GM23338 (cell line): ENCODE data around the gene PRC1. TPM values are rescaled to one million over a fixed set of nuclear protein-coding genes. Genes with fewer than 3 reads are reported as not detected.

Source experiments
- ATAC-seq: fragments of 200-7000 bp; cut with Tn5 transposase; 3 replicates; pipeline ENCODE4 v1.9.1; 2020
- DNase-seq: peaks from one replicate; pipeline ENCODE4 v3.0.0-alpha.2; 2015; ENCODE audit warnings: low spot score
- H2AFZ ChIP-seq: fragments of 200-600 bp; sonication (generic); 2 replicates; pipeline ENCODE4 v1.8.0; 2016; ENCODE audit warnings: antibody characterized with exemption, mild to moderate bottlenecking, moderate library complexity
- H3F3A ChIP-seq: fragments of 200-600 bp; sonication (generic); replicated peaks from 2 replicates; pipeline ENCODE4 v1.8.0; 2017; ENCODE audit warnings: antibody characterized with exemption, mixed run types, low read depth
- H3K27ac ChIP-seq: fragments of 200-600 bp; sonication (generic); 2 replicates; pipeline ENCODE4 v1.6.1; 2016; ENCODE audit warnings: low read depth
- H3K27me3 ChIP-seq: fragments of 200-600 bp; sonication (generic); 2 replicates; pipeline ENCODE4 v1.8.0; 2016; ENCODE audit warnings: mild to moderate bottlenecking, mixed run types, moderate library complexity; ENCODE audit not compliant: insufficient read depth
- H3K36me3 ChIP-seq: fragments of 200-600 bp; sonication (generic); 2 replicates; pipeline ENCODE4 v1.8.0; 2016; ENCODE audit warnings: mild to moderate bottlenecking; ENCODE audit not compliant: insufficient read depth
- H3K4me1 ChIP-seq: fragments of 200-600 bp; sonication (generic); 2 replicates; pipeline ENCODE4 v1.8.0; 2016; ENCODE audit warnings: mild to moderate bottlenecking, moderate library complexity; ENCODE audit not compliant: insufficient read depth
- H3K4me2 ChIP-seq: fragments of 200-600 bp; sonication (generic); 2 replicates; pipeline ENCODE4 v1.7.1; 2017; ENCODE audit warnings: mixed run types
- H3K4me3 ChIP-seq: fragments of 200-600 bp; sonication (generic); 2 replicates; pipeline ENCODE4 v1.6.1; 2016; ENCODE audit warnings: mixed run types
- H3K79me2 ChIP-seq: fragments of 200-600 bp; sonication (generic); replicated peaks from 2 replicates; pipeline ENCODE4 v1.8.0; 2017; ENCODE audit warnings: mild to moderate bottlenecking; ENCODE audit not compliant: insufficient read depth
- H3K9me2 ChIP-seq: fragments of 200-600 bp; sonication (generic); 2 replicates; pipeline ENCODE4 v1.8.0; 2017; ENCODE audit not compliant: insufficient read depth
- H4K20me1 ChIP-seq: fragments of 200-600 bp; sonication (generic); replicated peaks from 2 replicates; pipeline ENCODE4 v1.8.0; 2017; ENCODE audit warnings: mild to moderate bottlenecking; ENCODE audit not compliant: insufficient read depth
- H3K27ac Mint-ChIP-seq: 2 replicates; pipeline ENCODE4 v1.8.0; 2020; ENCODE audit warnings: inconsistent platforms, mild to moderate bottlenecking, moderate library complexity, mixed read lengths
- H3K27me3 Mint-ChIP-seq: 3 replicates; pipeline ENCODE4 v1.8.0; 2022; ENCODE audit warnings: low read depth, mild to moderate bottlenecking, moderate library complexity, mixed read lengths, inconsistent platforms; ENCODE audit not compliant: insufficient read depth, poor library complexity
- H3K36me3 Mint-ChIP-seq: 3 replicates; pipeline ENCODE4 v1.8.0; 2021; ENCODE audit warnings: low read depth, mild to moderate bottlenecking, inconsistent platforms, moderate library complexity, mixed read lengths
- H3K4me1 Mint-ChIP-seq: 3 replicates; pipeline ENCODE4 v1.8.0; 2020; ENCODE audit warnings: mild to moderate bottlenecking, inconsistent platforms, mixed read lengths
- H3K4me3 Mint-ChIP-seq: 3 replicates; pipeline ENCODE4 v1.8.0; 2021; ENCODE audit warnings: moderate library complexity, mild to moderate bottlenecking, inconsistent platforms, mixed read lengths
- H3K9me3 Mint-ChIP-seq: 3 replicates; pipeline ENCODE4 v1.8.0; 2020; ENCODE audit warnings: moderate library complexity, mild to moderate bottlenecking, inconsistent platforms, mixed read lengths
- CREB1 ChIP-seq: fragments of 250-450 bp; sonication (Bioruptor Pico); IDR thresholded peaks from 2 replicates; pipeline ENCODE4 v1.5.0; 2020; ENCODE audit warnings: low read depth, mild to moderate bottlenecking, moderate library complexity
- POLR2AphosphoS5 ChIP-seq: IDR thresholded peaks from 2 replicates; pipeline ENCODE4 v1.6.1; 2016; ENCODE audit warnings: antibody characterized with exemption, low read depth
- ZNF462 ChIP-seq: fragments of 250-450 bp; sonication (Bioruptor Pico); IDR thresholded peaks from 2 replicates; pipeline ENCODE4 v1.5.0; 2020; ENCODE audit warnings: mild to moderate bottlenecking, moderate library complexity
- polyA plus RNA-seq: library from polyadenylated mRNA; unstranded; fragments of >200 nt; fragmentation: Nextera tagmentation; extraction: Ambion mirVana; gene quantifications from 2 replicates; pipeline ENCODE4 v1.2.1, GENCODE V29; 2016
- total RNA-seq: library from RNA; depleted of rRNA; stranded (reverse); fragments of >200 nt; shearing (Covaris generic); gene quantifications from 2 replicates; pipeline ENCODE4 v1.2.3, GENCODE V29; 2014

Gene PRC1
- total and polyA plus RNA-seq, 2 experiments from 2014 or later = 102 to 150 TPM

GRCh38 chr15:90959894-90960293, 34.4 kb downstream of the PRC1 start:
- TF ChIP-seq POLR2AphosphoS5 = no peak
- ATAC-seq = no peak
- Histone ChIP-seq H3K79me2 (no peaks in the 10 kb centered on the region), H4K20me1 (peaks cover 11% of the 10 kb centered on the region; the same call in 1 of the 2 replicates), H3K36me3 (peaks cover 14% of the 10 kb centered on the region; the same call in 1 of the 2 replicates), H3K27ac (no peak overlapping the region), H3K9me2 (no peaks in the 10 kb centered on the region), H3K4me1 (peaks cover 13% of the 10 kb centered on the region), H3K27me3 (no peaks in the 10 kb centered on the region), H2AFZ (no peak overlapping the region), H3K4me2 (no peak overlapping the region), H3F3A (peaks cover 12% of the 10 kb centered on the region; the same call in 1 of the 2 replicates), H3K4me3 (no peak overlapping the region)
- no peak overlapping the region for H3K27ac Mint-ChIP-seq
- no peak for DNase-seq
- peaks cover 46% of the 10 kb centered on the region for H3K36me3 Mint-ChIP-seq
- peaks cover 10% of the 10 kb centered on the region for H3K4me1 Mint-ChIP-seq
- peaks cover 19% of the 10 kb centered on the region for H3K27me3 Mint-ChIP-seq
- H3K4me3 Mint-ChIP-seq = no peak overlapping the region
- no peaks in the 10 kb centered on the region; the same call in 2 of the 3 replicates for H3K9me3 Mint-ChIP-seq

- no peak overlapping the region for H3K4me3 Mint-ChIP-seq
- peaks cover 13% of the 10 kb centered on the region for H3K4me1 ChIP-seq
- TF ChIP-seq CREB1 (CRISPR knock-in tag) (no peak), ZNF462 (CRISPR knock-in tag) (no peak)
- H3K4me3 ChIP-seq = no peak overlapping the region
- H3K27ac Mint-ChIP-seq = no peak overlapping the region
- peaks cover 17% of the 10 kb centered on the region for H3K27me3 Mint-ChIP-seq
- H3K9me2 ChIP-seq = no peaks in the 10 kb centered on the region
- DNase-seq = no peak
- peaks cover 11% of the 10 kb centered on the region; the same call in 1 of the 2 replicates for H4K20me1 ChIP-seq
- H3K27ac ChIP-seq = no peak overlapping the region
- peaks cover 40% of the 10 kb centered on the region for H3K36me3 Mint-ChIP-seq
- peaks cover 14% of the 10 kb centered on the region; the same call in 1 of the 2 replicates for H3K36me3 ChIP-seq
- H3K4me1 Mint-ChIP-seq = peaks cover 10% of the 10 kb centered on the region
- no peaks in the 10 kb centered on the region for H3K27me3 ChIP-seq
- H3K4me2 ChIP-seq = no peak overlapping the region
- no peak for ATAC-seq
- H2AFZ ChIP-seq = no peak overlapping the region
- no peaks in the 10 kb centered on the region for H3K79me2 ChIP-seq
- peaks cover 17% of the 10 kb centered on the region; the same call in 1 of the 2 replicates for H3F3A ChIP-seq
- no peaks in the 10 kb centered on the region; the same call in 2 of the 3 replicates for H3K9me3 Mint-ChIP-seq
Observed at GRCh38 chr15:90959028-90959595, 35.2 kb downstream of the PRC1 start.
